B cell (primary cell): ENCODE results near the gene WFIKKN2. TPM values are rescaled to one million over a fixed set of nuclear protein-coding genes. Genes with fewer than 3 reads are reported as not detected.

Source experiments
- ATAC-seq: fragments of 200-7000 bp; cut with Tn5 transposase; one replicate; pipeline ENCODE4 v1.10.0; 2021; ENCODE audit warnings: low read depth, mild to moderate bottlenecking, moderate number of reproducible peaks, moderate library complexity
- CTCF ChIA-PET: fragments of 350-600 bp; sonication (Branson Sonifier 250); formaldehyde crosslinking; loops from one replicate; lab custom pipeline; 2021; ENCODE audit warnings: antibody characterized with exemption, inconsistent platforms; lab: Charles Lee
- POLR2A ChIA-PET: fragments of 350-600 bp; sonication (Branson Sonifier 250); formaldehyde crosslinking; loops from one replicate; lab custom pipeline; 2021; ENCODE audit warnings: antibody characterized with exemption; lab: Charles Lee
- DNase-seq: peaks from one replicate; pipeline ENCODE4 v3.0.0; 2013
- H2AFZ ChIP-seq: 2 replicates; pipeline ENCODE4 v1.6.1; 2012; ENCODE audit warnings: mild to moderate bottlenecking, low read depth, low read length; ENCODE audit not compliant: insufficient read depth, poor library complexity, severe bottlenecking
- H3K27ac ChIP-seq, 2 donors: 1 replicate in 1 of 2; 2 replicates in 1 of 2; pipeline ENCODE4 v1.5.1; 2012 to 2013; ENCODE audit warnings: low read length in 2 of 2, mild to moderate bottlenecking in 2 of 2, moderate library complexity in 1 of 2
- H3K27me3 ChIP-seq, 4 experiments: fragments of 200-600 bp in 1 of 4; sonication (generic) in 1 of 4; replicated peaks in 1 of 4; 1 replicate in 2 of 4; 2 replicates in 2 of 4; pipeline versions ENCODE4 v1.6.1 to v1.7.0; 2013 to 2016; ENCODE audit warnings: low read length in 3 of 4, mild to moderate bottlenecking in 2 of 4, mixed read lengths in 1 of 4, moderate library complexity in 1 of 4; ENCODE audit not compliant: insufficient read depth in 4 of 4, control insufficient read depth in 3 of 4; ENCODE audit errors: control extremely low read depth in 1 of 4
- H3K36me3 ChIP-seq, 2 experiments: replicated peaks in 1 of 2; 1 replicate in 1 of 2; 2 replicates in 1 of 2; pipeline versions ENCODE4 v1.6.1 to v1.7.1; 2013; ENCODE audit warnings: low read length in 1 of 2; ENCODE audit not compliant: insufficient read depth in 2 of 2, control insufficient read depth in 1 of 2; ENCODE audit errors: control extremely low read depth in 1 of 2, extremely low read depth in 1 of 2
- H3K4me1 ChIP-seq, 2 donors: fragments of 200-600 bp in 1 of 2; sonication (generic) in 1 of 2; 1 replicate in 1 of 2; 2 replicates in 1 of 2; pipeline versions ENCODE4 v1.5.1 to v1.6.1; 2013 to 2017; ENCODE audit warnings: low read length in 2 of 2; ENCODE audit not compliant: control insufficient read depth in 2 of 2, insufficient read depth in 2 of 2
- H3K4me2 ChIP-seq: replicated peaks from 2 replicates; pipeline ENCODE3; 2012; ENCODE audit warnings: mild to moderate bottlenecking, low read depth, low read length; ENCODE audit not compliant: poor library complexity, severe bottlenecking
- H3K4me3 ChIP-seq, 5 experiments: fragments of 200-600 bp in 1 of 5; sonication (generic) in 1 of 5; 1 replicate in 3 of 5; 2 replicates in 2 of 5; pipeline versions ENCODE4 v1.5.1 to v1.7.0; 2011 to 2016; ENCODE audit warnings: low read length in 4 of 5, mild to moderate bottlenecking in 4 of 5, low read depth in 2 of 5, control low read depth in 1 of 5, moderate library complexity in 1 of 5; ENCODE audit not compliant: insufficient read depth in 1 of 5; ENCODE audit errors: control extremely low read depth in 1 of 5, extremely low read depth in 1 of 5
- H3K79me2 ChIP-seq: fragments of 200-600 bp; sonication (generic); one replicate; pipeline ENCODE4 v1.6.0; 2016; ENCODE audit warnings: low read length; ENCODE audit not compliant: control insufficient read depth, insufficient read depth
- H3K9ac ChIP-seq: fragments of 200-600 bp; sonication (generic); 2 replicates; pipeline ENCODE4 v1.6.1; 2017; ENCODE audit warnings: mild to moderate bottlenecking, low read length, moderate library complexity
- H3K9me3 ChIP-seq, 3 donors: one replicate each; pipeline versions ENCODE4 v1.6.1 to v1.7.1; 2013; ENCODE audit warnings: low read length in 2 of 3; ENCODE audit not compliant: control insufficient read depth in 2 of 3, insufficient read depth in 1 of 3; ENCODE audit errors: control extremely low read depth in 1 of 3
- H4K20me1 ChIP-seq: 2 replicates; pipeline ENCODE4 v1.6.0; 2012; ENCODE audit warnings: mild to moderate bottlenecking, low read length; ENCODE audit not compliant: insufficient read depth, control insufficient read depth, poor library complexity, severe bottlenecking
- H3K27ac Mint-ChIP-seq: one replicate; pipeline ENCODE4 v1.8.0; 2021; ENCODE audit warnings: mixed read lengths
- H3K27me3 Mint-ChIP-seq: one replicate; pipeline ENCODE4 v1.8.0; 2021; ENCODE audit warnings: mixed read lengths
- H3K4me1 Mint-ChIP-seq: one replicate; pipeline ENCODE4 v1.8.0; 2021; ENCODE audit warnings: mixed read lengths
- H3K4me3 Mint-ChIP-seq: one replicate; pipeline ENCODE4 v1.8.0; 2021; ENCODE audit warnings: mixed read lengths
- H3K9me3 Mint-ChIP-seq: one replicate; pipeline ENCODE4 v1.8.0; 2022; ENCODE audit warnings: mixed read lengths; ENCODE audit not compliant: insufficient read depth
- CTCF ChIP-seq: fragments of 200-600 bp; IDR thresholded peaks from one replicate; pipeline ENCODE4 v1.8.0; 2022; ENCODE audit warnings: antibody characterized with exemption, mild to moderate bottlenecking
- EZH2 ChIP-seq: IDR thresholded peaks from 2 replicates; pipeline ENCODE4 v1.6.1; 2012; ENCODE audit warnings: borderline replicate concordance, low read depth, mild to moderate bottlenecking, moderate library complexity, low read length; ENCODE audit not compliant: insufficient read depth, poor library complexity, severe bottlenecking
- WGBS: methylation state at CpG from one replicate; pipeline ENCODE4 v1.1.5; 2013; ENCODE audit warnings: missing lambda C conversion rate; ENCODE audit not compliant: insufficient coverage; 5-methylcytosine and 5-hydroxymethylcytosine counted together
- intact Hi-C: fragments of 100-400 bp; cut with micrococcal nuclease; formaldehyde crosslinking; loops from one replicate; pipeline ENCODE4 v1.10.0; 2022
- polyA plus RNA-seq: library from polyadenylated mRNA; depleted of rRNA; stranded (reverse); fragments of >200 nt; gene quantifications from 2 replicates; pipeline ENCODE4 v1.2.3, GENCODE V29; 2012
- total RNA-seq, 2 donors: library from RNA; stranded (reverse); fragments of 120-200 nt in 1 of 2; gene quantifications; 1 replicate in 1 of 2; 2 replicates in 1 of 2; pipeline versions ENCODE4 v1.2.3 to v1.2.4, GENCODE V29; 2013 to 2022

The WFIKKN2 gene
- total and polyA plus RNA-seq, 2 donors (not counting 1 experiment from before 2014, with no cell fraction given) = not detected

GRCh38 chr17:50855708-50856330 is 20.4 kb downstream of the WFIKKN2 start:
- Histone ChIP-seq H3K9me3 (no peaks in the 10 kb centered on the region), H3K79me2 (peaks cover 3% of the 10 kb centered on the region), H3K4me3 (no peak overlapping the region), H3K27me3 (no peaks in the 10 kb centered on the region), H2AFZ (no peak overlapping the region), H3K36me3 (no peaks in the 10 kb centered on the region), H3K4me1 (peaks cover 9 to 11% of the 10 kb centered on the region in 2 donors), H3K27ac (no peak overlapping the region), H3K9ac (no peak overlapping the region), H4K20me1 (no peaks in the 10 kb centered on the region), H3K4me2 (no peak overlapping the region)
- Mint-ChIP-seq H3K9me3 (no peaks in the 10 kb centered on the region), H3K4me3 (no peak overlapping the region), H3K27ac (no peak overlapping the region), H3K27me3 (no peaks in the 10 kb centered on the region), H3K4me1 (peaks cover 13% of the 10 kb centered on the region)
- intact Hi-C loops = no loop called here
- DNase-seq (no peak), ATAC-seq (no peak)
- ChIA-PET POLR2A (no interaction called here), CTCF (interaction anchor here (0.9 to 10.7 kb wide), 8 partner anchors 10 to 145 kb away, joined by 3 to 400 read pairs (median 4); partner anchors contain the start of gene TOB1)
- no peak for TF ChIP-seq EZH2
- TF ChIP-seq CTCF = no peak
- 96% methylated on average over 3 of the region's 6 CpGs for WGBS

GRCh38 chr17:50856431-50856830 is 21.0 kb downstream of the WFIKKN2 start:
- Histone ChIP-seq H3K4me2 (no peak overlapping the region), H3K27me3 (no peaks in the 10 kb centered on the region), H4K20me1 (no peaks in the 10 kb centered on the region), H3K36me3 (no peaks in the 10 kb centered on the region), H3K4me3 (no peak overlapping the region), H3K79me2 (peaks cover 9% of the 10 kb centered on the region), H3K9ac (no peak overlapping the region), H2AFZ (no peak overlapping the region), H3K9me3 (no peaks in the 10 kb centered on the region), H3K4me1 (peaks cover 9 to 11% of the 10 kb centered on the region in 2 donors), H3K27ac (no peak overlapping the region)
- Mint-ChIP-seq H3K9me3 (no peaks in the 10 kb centered on the region), H3K4me1 (peaks cover 15% of the 10 kb centered on the region), H3K27me3 (no peaks in the 10 kb centered on the region), H3K27ac (no peak overlapping the region), H3K4me3 (no peak overlapping the region)
- TF ChIP-seq CTCF = no peak
- no peak for TF ChIP-seq EZH2
- intact Hi-C loops = no loop called here
- DNase-seq = no peak
- ATAC-seq = no peak
- ChIA-PET POLR2A (no interaction called here), CTCF (interaction anchor here (0.9 to 10.7 kb wide), 8 partner anchors 10 to 144 kb away, joined by 3 to 400 read pairs (median 4); partner anchors contain the start of gene TOB1)
- WGBS = no CpG with 5 or more reads among the region's 2 CpGs
